Measurements from ENCODE around the gene GPC5. TPM values are rescaled to one million over a fixed set of nuclear protein-coding genes. Genes with fewer than 3 reads are reported as not detected.

GPC5 gene
- total and polyA plus RNA-seq, 2 of the 8 experiments (the other 6 are each of a cell fraction or from before 2014, with no cell fraction given): 0.20 to 0.39 TPM

DNA sequence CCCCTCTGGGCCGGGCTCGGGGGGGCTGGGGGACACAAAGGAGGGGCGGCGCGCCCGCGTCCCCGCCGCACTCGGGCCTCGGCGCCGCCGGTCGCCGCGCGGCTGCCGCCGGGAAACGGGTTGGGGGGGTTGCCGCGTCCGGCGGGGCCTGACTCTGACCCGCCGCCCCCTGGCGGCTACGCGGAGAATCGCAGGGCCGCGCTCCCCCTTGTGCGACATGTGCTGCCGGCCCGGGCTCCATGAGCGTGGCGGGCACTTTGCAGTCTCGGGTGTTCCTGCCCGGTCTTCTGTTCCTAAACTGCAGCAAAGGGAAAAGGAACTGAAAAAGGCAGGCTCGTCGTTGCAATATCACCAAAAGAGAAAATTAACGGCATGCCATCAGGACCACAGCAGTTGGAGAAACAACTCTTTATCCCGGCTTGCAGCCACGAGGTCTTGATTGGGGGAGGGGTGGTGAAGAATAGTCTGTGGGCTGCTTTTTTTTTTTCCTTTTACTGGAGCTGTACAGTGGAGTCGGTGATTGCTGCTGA, 49.5 kb upstream of the GPC5 start:
- H2AK5ac ChIP-seq (ENCODE audit: low read depth, low read length): no peak overlapping the region
- H2BK20ac ChIP-seq (ENCODE audit: low read length): no peak overlapping the region
- ChIA-PET CTCF (ENCODE audit: partially characterized antibody) (interaction anchor here (0.6 to 1.5 kb wide), 3 partner anchors 9 to 134 kb away, joined by 3 to 4 read pairs (median 4); no protein-coding TSS in a partner anchor), POLR2A (ENCODE audit: partially characterized antibody) (interaction anchor here (1.2 to 2.7 kb wide), 2 partner anchors 9 to 10 kb away, joined by 3 to 28 read pairs; no protein-coding TSS in a partner anchor)
- H4K5ac ChIP-seq (ENCODE audit: insufficient read length, low read depth, low read length): peak overlapping the region; percentile 100
- FAIRE-seq (no peak), DNase-seq (ENCODE audit: low read depth in 1 of 2, low spot score in 2 of 2) (peak in 1 of 2 experiments; percentile 95)
- peak overlapping the region; percentile 77 to 100 (median 96) for H3K9ac ChIP-seq (replicated peaks in 1 of 4; ENCODE audit: extremely low read depth in 1 of 4, low read depth in 3 of 4, low read length in 3 of 4)
- no peak overlapping the region for H3K56ac ChIP-seq (replicated peaks; ENCODE audit: insufficient read length, low read depth, low read length)
- H3K9me3 ChIP-seq (ENCODE audit: insufficient read depth in 2 of 2, low read depth in 1 of 2, low read length in 1 of 2): no peaks in the 10 kb centered on the region
- H3K23ac ChIP-seq (ENCODE audit: insufficient read length): no peak overlapping the region
- no peak overlapping the region for H2AFZ ChIP-seq (ENCODE audit: low read length)
- H2BK15ac ChIP-seq (ENCODE audit: low read length): no peak overlapping the region
- peak overlapping the region; percentile 55; the same call in 1 of the 2 replicates for H3K18ac ChIP-seq (ENCODE audit: extremely low read depth, low read length)
- peak overlapping the region; percentile 96 for H3K27ac ChIP-seq (ENCODE audit: low read depth, low read length)
- no peak overlapping the region for H3K4ac ChIP-seq (replicated peaks; ENCODE audit: insufficient read length, low read depth, low read length)
- peaks cover 17 to 51% (median 41%) of the 10 kb centered on the region in 4 experiments for H3K36me3 ChIP-seq (ENCODE audit: control insufficient read depth in 2 of 4, insufficient read depth in 4 of 4, low read length in 3 of 4)
- no peak overlapping the region for H3K14ac ChIP-seq (ENCODE audit: insufficient read length)
- peak overlapping the region; percentile 76; the same call in 1 of the 2 replicates for H4K8ac ChIP-seq (ENCODE audit: extremely low read depth, insufficient read depth, low read length)
- H2BK5ac ChIP-seq (ENCODE audit: low read depth, low read length): peak overlapping the region; percentile 54; the same call in 1 of the 2 replicates
- 1% methylated on average over 11 of the region's 46 CpGs; no CpG with 5 or more reads in 1 of the 2 experiments for WGBS, 2 experiments (ENCODE audit: extremely low coverage in 1 of 2, insufficient coverage in 1 of 2, insufficient read length in 1 of 2, insufficient replicate concordance in 2 of 2, low coverage in 1 of 2, low lambda C conversion rate in 2 of 2, missing lambda C conversion rate in 1 of 2)
- H3K79me2 ChIP-seq (ENCODE audit: control insufficient read depth in 1 of 2, insufficient read depth in 2 of 2, low read length in 2 of 2): peaks cover 13 to 57% of the 10 kb centered on the region in 2 experiments
- H4K20me1 ChIP-seq (replicated peaks in 1 of 2; ENCODE audit: control insufficient read depth in 1 of 2, insufficient read depth in 2 of 2, low read length in 2 of 2): peaks cover 14 to 18% of the 10 kb centered on the region in 2 experiments
- H3K27me3 ChIP-seq (replicated peaks in 1 of 4; ENCODE audit: control insufficient read depth in 3 of 4, extremely low read depth in 1 of 4, insufficient read depth in 3 of 4, low read length in 3 of 4): no peaks in the 10 kb centered on the region
- peaks cover 0 to 9% (median 6%) of the 10 kb centered on the region in 4 experiments; a peak in 5 of 7 replicates for H3K4me1 ChIP-seq (replicated peaks in 1 of 4; ENCODE audit: control insufficient read depth in 3 of 4, insufficient read depth in 4 of 4, low read length in 3 of 4)
- peaks cover 4% of the 10 kb centered on the region; the same call in 1 of the 2 replicates for H3K79me1 ChIP-seq (ENCODE audit: low read depth, low read length)
- no peak overlapping the region for H4K91ac ChIP-seq (replicated peaks; ENCODE audit: insufficient read length, low read length)
- H2BK12ac ChIP-seq (ENCODE audit: low read depth, low read length): no peak overlapping the region
- H3K4me3 ChIP-seq (ENCODE audit: extremely low read depth in 1 of 4, insufficient read depth in 2 of 4, low read depth in 3 of 4, low read length in 4 of 4): peak overlapping the region; percentile 68 to 97 (median 78)
- peaks cover 2% of the 10 kb centered on the region; the same call in 1 of the 2 replicates for H3K23me2 ChIP-seq (ENCODE audit: low read depth, low read length)
- no peak overlapping the region for H2BK120ac ChIP-seq (replicated peaks; ENCODE audit: low read depth, low read length)
- H3K4me2 ChIP-seq (ENCODE audit: insufficient read depth in 1 of 2, low read depth in 2 of 2, low read length in 2 of 2): peak overlapping the region; percentile 47 to 65
- TF ChIP-seq POU5F1 (IDR thresholded peaks at IDR 0.05; ENCODE audit: low read depth, low read length) (no peak), RXRA (IDR thresholded peaks at IDR 0.05; ENCODE audit: insufficient read depth, low read depth, low read length) (no peak), SAP30 (IDR thresholded peaks at IDR 0.05; ENCODE audit: insufficient read depth, insufficient replicate concordance, low read length) (no peak)

Measured in H1 (cell line).